Measurements from ENCODE around the gene TFG.

The TFG gene

DNA sequence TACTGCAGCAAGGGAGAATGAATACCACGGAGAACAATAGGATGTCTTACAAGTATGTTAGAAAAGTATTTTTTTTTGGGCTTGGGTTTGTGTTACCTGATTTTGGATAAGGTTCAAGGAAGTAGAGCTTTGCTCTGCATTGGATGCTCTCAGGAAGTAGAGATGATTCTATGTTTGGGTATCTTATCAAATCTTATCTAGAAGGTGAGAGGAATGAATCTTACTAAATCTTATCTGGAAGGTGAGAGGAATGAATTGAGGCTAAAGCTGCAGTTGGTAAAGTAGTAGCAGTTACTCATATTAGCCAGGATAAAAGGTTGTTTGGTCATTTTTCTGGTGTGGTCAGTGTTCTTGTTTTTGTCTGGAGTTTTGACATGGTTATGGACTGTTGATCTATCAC, 17.4 kb downstream of the TFG start:
- Histone ChIP-seq H3K27ac (ENCODE audit: low read depth, low read length) (no peak overlapping the region), H3K36me3 (ENCODE audit: control insufficient read depth, low read length) (peaks cover 65% of the 10 kb centered on the region), H3K79me2 (ENCODE audit: control insufficient read depth, low read length) (peaks cover 6% of the 10 kb centered on the region; the same call in 1 of the 2 replicates), H3F3A (ENCODE audit: control insufficient read depth, insufficient read depth) (no peaks in the 10 kb centered on the region), H3K9me2 (replicated peaks; ENCODE audit: control insufficient read depth, low read length) (no peaks in the 10 kb centered on the region), H3K4me1 (ENCODE audit: control insufficient read depth, low read length) (no peaks in the 10 kb centered on the region), H3K9me3 (ENCODE audit: control insufficient read depth, insufficient read depth, low read length) (no peaks in the 10 kb centered on the region), H4K20me1 (ENCODE audit: control insufficient read depth, insufficient read depth, low read depth, low read length) (no peaks in the 10 kb centered on the region), H3K4me2 (ENCODE audit: low read length) (no peak overlapping the region), H3K27me3 (ENCODE audit: control insufficient read depth, low read length) (no peaks in the 10 kb centered on the region), H3K4me3 (ENCODE audit: low read length) (no peak overlapping the region)
- TF ChIP-seq, protein P1, sequence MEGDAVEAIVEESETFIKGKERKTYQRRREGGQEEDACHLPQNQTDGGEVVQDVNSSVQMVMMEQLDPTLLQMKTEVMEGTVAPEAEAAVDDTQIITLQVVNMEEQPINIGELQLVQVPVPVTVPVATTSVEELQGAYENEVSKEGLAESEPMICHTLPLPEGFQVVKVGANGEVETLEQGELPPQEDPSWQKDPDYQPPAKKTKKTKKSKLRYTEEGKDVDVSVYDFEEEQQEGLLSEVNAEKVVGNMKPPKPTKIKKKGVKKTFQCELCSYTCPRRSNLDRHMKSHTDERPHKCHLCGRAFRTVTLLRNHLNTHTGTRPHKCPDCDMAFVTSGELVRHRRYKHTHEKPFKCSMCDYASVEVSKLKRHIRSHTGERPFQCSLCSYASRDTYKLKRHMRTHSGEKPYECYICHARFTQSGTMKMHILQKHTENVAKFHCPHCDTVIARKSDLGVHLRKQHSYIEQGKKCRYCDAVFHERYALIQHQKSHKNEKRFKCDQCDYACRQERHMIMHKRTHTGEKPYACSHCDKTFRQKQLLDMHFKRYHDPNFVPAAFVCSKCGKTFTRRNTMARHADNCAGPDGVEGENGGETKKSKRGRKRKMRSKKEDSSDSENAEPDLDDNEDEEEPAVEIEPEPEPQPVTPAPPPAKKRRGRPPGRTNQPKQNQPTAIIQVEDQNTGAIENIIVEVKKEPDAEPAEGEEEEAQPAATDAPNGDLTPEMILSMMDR (IDR thresholded peaks at IDR 0.05; ENCODE audit: low read depth, low read length, poor library complexity, severe bottlenecking), result no peak
- no peak for TF ChIP-seq EZH2phosphoT487 (IDR thresholded peaks at IDR 0.05; ENCODE audit: borderline replicate concordance, low read length)

DNA sequence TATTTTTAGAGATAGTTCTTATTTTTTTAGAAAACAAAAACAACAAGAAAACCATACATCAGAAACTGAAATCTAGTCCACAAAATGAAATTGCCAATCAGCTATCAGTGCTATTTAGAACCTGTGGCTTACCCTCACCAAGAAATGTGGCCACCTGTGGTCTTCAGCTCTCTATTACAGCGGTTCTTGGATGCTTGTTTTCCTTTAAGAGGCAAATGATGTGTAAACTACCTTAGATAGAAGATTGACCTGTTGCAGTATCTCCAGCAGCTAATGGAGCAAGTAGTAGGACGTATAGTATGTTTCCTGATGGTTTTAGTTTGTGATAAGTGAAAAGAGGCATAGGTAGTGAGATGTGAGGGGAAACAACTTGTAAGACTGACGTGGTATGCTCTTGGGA, 21.2 kb downstream of the TFG start:
- no peaks in the 10 kb centered on the region for H3K4me1 ChIP-seq (ENCODE audit: control insufficient read depth, low read length)
- H3K27ac ChIP-seq (ENCODE audit: low read depth, low read length), result no peak overlapping the region
- peaks cover 6% of the 10 kb centered on the region; the same call in 1 of the 2 replicates for H3K79me2 ChIP-seq (ENCODE audit: control insufficient read depth, low read length)
- TF ChIP-seq EZH2phosphoT487 (IDR thresholded peaks at IDR 0.05; ENCODE audit: borderline replicate concordance, low read length), result no peak
- TF ChIP-seq, protein P1 (IDR thresholded peaks at IDR 0.05; ENCODE audit: low read depth, low read length, poor library complexity, severe bottlenecking), result no peak
- no peaks in the 10 kb centered on the region for H3K27me3 ChIP-seq (ENCODE audit: control insufficient read depth, low read length)
- H3K9me2 ChIP-seq (replicated peaks; ENCODE audit: control insufficient read depth, low read length), result no peaks in the 10 kb centered on the region
- no peak overlapping the region for H3K4me2 ChIP-seq (ENCODE audit: low read length)
- no peaks in the 10 kb centered on the region for H3F3A ChIP-seq (ENCODE audit: control insufficient read depth, insufficient read depth)
- H3K4me3 ChIP-seq (ENCODE audit: low read length), result no peak overlapping the region
- H3K36me3 ChIP-seq (ENCODE audit: control insufficient read depth, low read length), result peaks cover 67% of the 10 kb centered on the region
- no peaks in the 10 kb centered on the region; the same call in 1 of the 2 replicates for H4K20me1 ChIP-seq (ENCODE audit: control insufficient read depth, insufficient read depth, low read depth, low read length)
- H3K9me3 ChIP-seq (ENCODE audit: control insufficient read depth, insufficient read depth, low read length), result no peaks in the 10 kb centered on the region

DNA sequence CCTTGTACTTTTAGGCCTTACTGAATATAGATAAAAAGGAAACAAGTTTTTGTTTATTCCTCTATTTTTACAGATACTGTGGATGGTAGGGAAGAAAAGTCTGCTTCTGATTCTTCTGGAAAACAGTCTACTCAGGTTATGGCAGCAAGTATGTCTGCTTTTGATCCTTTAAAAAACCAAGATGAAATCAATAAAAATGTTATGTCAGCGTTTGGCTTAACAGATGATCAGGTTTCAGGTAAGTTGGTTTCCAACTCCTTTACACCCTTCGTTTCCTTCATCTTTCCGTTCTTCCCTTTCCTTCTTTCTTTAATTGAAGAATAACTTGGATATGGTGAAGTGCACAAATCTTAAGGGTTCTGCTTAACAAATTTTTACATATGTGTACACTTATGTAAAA, 23.1 kb downstream of the TFG start:
- peaks cover 3% of the 10 kb centered on the region; the same call in 1 of the 2 replicates for H3K79me2 ChIP-seq (ENCODE audit: control insufficient read depth, low read length)
- no peaks in the 10 kb centered on the region for H3F3A ChIP-seq (ENCODE audit: control insufficient read depth, insufficient read depth)
- no peak for TF ChIP-seq EZH2phosphoT487 (IDR thresholded peaks at IDR 0.05; ENCODE audit: borderline replicate concordance, low read length)
- TF ChIP-seq, protein P1 (IDR thresholded peaks at IDR 0.05; ENCODE audit: low read depth, low read length, poor library complexity, severe bottlenecking), result no peak
- no peak overlapping the region for H3K4me2 ChIP-seq (ENCODE audit: low read length)
- no peaks in the 10 kb centered on the region; the same call in none of the 2 replicates for H4K20me1 ChIP-seq (ENCODE audit: control insufficient read depth, insufficient read depth, low read depth, low read length)
- no peaks in the 10 kb centered on the region for H3K9me3 ChIP-seq (ENCODE audit: control insufficient read depth, insufficient read depth, low read length)
- no peak overlapping the region for H3K27ac ChIP-seq (ENCODE audit: low read depth, low read length)
- H3K9me2 ChIP-seq (replicated peaks; ENCODE audit: control insufficient read depth, low read length), result no peaks in the 10 kb centered on the region
- H3K4me3 ChIP-seq (ENCODE audit: low read length), result no peak overlapping the region
- no peaks in the 10 kb centered on the region for H3K27me3 ChIP-seq (ENCODE audit: control insufficient read depth, low read length)
- peaks cover 69% of the 10 kb centered on the region for H3K36me3 ChIP-seq (ENCODE audit: control insufficient read depth, low read length)
- no peaks in the 10 kb centered on the region for H3K4me1 ChIP-seq (ENCODE audit: control insufficient read depth, low read length)

Data from DOHH2 (cell line).